Activated T-cell treated with anti-CD3 and anti-CD28 coated beads for 48 hours (primary cell): ENCODE results near the gene TBC1D17.

Experiments
- DNase-seq: peaks from one replicate; pipeline ENCODE4 v3.0.0-alpha.2; 2020; ENCODE audit warnings: low read depth

TBC1D17 gene

DNA sequence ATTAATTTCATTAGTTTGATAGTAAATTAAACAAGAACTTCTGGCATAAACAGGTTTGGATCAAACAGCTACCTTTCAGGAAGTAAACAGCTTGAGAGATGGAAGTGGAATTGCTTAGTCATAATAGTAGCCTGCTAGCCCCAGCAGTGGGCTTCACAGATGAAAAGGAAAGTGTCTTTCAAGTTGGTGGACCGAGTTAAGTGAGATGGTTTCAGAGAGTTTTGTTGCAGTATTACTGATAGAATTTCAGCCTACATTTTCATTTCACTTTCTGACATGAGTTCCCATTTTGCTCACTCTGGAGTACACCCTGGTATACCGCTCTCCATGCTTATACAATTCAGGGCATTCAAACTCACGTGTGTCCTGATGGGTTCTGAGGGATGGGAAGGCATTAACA lies 28.6 kb upstream of the TBC1D17 start:
- no peak for DNase-seq

DNA sequence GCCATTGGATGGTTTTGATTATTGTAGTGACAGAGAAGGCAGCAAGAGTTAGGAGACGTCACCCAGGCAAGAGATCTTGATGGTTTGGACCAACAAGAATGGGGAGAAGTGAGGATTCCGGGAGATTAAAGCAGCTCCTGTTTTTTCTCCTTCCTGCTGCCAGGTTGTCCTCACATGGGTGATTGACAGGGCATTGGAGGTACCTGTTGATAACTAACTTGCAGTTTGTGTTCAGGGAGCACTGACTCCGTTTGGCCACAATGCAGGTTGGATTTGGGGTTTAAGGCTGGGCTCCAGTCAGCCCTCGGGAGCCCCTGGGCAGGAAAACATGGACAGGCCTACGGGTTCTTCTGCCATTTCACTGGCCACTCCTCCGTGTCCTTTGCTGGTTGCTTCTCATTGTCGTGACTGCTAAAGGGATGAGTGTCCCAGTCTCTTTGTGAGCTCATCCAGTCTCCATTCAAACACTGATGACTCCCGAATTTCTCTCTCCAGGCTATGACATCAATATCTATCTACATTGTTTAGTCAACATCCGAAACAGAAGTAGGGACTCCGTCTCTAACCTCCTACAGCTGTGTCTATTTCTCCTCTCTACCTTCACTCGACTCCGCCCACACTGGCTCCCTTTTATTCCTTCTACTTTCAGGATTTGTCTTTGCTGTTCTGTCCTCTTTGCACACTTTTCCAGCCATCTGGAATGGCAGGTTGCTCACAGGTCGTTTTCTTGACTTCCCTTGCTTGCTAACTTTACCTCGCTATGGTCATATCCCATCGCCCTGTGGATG lies 27.9 kb upstream of the TBC1D17 start:
- no peak for DNase-seq

DNA sequence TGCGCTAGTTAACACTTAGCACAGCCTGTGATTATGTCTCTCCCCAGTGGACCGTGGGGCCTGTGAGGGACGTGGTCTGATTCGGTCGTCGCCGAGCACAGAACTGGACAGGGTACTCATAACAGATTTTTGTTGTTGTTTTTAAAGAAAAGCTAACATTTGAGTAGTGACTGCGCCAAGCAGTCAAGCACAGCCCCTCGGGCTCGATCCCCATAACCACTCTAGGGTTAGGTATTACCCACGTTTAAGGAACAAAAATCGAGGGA lies 27.3 kb upstream of the TBC1D17 start:
- DNase-seq, result no peak

GRCh38 chr19:49850487-49851342 lies 26.8 kb upstream of the TBC1D17 start, which contains the start of gene PTOV1:
Gene PTOV1, plus strand, starts transcription at chr19:49851159.
- peak; percentile 90 for DNase-seq

DNA sequence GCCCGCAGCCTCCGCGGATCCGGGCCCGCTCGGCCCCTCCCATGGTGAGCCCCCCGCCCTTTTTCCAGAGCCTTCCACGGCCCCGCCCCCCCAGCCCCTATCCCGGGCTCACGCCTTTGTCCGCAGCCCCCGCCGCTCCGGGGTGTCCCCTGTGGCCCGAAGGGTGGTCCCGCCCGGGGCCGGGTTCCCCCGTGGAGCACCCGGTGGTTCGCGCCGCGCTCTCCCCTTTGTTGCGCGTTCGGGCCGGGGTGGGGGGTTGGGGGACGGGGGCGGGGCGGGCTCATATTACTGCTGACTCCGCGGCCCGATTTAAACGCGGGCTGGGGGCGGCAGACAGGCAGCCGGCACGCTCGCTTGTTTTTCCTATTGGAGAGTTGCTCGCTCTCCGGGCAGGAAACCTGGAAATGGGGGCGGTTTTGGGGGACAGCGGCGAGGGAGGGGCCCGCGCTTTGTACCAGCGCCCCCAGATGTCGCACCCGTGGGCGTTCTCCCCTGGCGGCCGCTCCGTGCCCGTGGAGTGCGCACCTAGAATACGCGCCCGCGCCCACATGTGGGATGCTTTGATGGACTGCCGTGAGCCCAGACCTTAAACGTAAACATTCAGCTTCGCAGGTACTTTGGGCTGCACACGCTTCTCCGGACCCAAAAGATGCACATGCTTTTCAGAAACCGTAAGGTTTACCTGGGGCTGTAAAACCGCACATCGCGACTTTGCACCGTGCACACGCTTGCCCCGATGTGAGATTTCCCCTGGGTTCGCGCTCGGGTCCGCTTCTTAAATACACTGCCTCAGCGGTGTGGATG lies 25.8 kb upstream of the TBC1D17 start:
- DNase-seq, result no peak

DNA sequence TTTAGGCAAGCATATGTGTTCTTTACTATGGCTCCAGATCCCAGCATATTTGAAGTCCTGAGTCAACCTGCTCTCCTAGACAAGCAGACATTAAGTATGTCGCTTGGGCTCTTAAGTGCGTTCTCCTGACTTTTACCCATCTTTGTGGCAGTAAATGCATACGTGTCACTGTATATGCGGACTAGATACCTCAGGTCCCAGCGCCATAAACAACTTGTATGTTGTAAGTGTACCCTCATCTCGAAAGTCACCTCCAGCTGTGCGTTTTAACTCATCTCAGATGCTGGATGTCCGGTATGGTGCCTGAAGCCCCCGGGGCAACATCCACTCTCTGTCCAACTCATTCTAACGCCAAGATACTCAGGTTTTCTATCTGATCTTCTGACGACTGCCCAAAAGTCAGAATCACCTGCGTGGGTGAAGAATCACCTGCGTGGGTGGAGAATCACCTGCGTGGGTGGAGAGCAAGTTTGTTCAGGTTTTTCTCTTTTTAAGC lies 24.8 kb upstream of the TBC1D17 start:
- DNase-seq, result no peak

GRCh38 chr19:49853852-49854377 lies 23.6 kb upstream of the TBC1D17 start:
- no peak for DNase-seq

GRCh38 chr19:49854378-49855263 lies 22.9 kb upstream of the TBC1D17 start:
- no peak for DNase-seq

GRCh38 chr19:49855277-49855675 lies 22.2 kb upstream of the TBC1D17 start:
- DNase-seq, result no peak

DNA sequence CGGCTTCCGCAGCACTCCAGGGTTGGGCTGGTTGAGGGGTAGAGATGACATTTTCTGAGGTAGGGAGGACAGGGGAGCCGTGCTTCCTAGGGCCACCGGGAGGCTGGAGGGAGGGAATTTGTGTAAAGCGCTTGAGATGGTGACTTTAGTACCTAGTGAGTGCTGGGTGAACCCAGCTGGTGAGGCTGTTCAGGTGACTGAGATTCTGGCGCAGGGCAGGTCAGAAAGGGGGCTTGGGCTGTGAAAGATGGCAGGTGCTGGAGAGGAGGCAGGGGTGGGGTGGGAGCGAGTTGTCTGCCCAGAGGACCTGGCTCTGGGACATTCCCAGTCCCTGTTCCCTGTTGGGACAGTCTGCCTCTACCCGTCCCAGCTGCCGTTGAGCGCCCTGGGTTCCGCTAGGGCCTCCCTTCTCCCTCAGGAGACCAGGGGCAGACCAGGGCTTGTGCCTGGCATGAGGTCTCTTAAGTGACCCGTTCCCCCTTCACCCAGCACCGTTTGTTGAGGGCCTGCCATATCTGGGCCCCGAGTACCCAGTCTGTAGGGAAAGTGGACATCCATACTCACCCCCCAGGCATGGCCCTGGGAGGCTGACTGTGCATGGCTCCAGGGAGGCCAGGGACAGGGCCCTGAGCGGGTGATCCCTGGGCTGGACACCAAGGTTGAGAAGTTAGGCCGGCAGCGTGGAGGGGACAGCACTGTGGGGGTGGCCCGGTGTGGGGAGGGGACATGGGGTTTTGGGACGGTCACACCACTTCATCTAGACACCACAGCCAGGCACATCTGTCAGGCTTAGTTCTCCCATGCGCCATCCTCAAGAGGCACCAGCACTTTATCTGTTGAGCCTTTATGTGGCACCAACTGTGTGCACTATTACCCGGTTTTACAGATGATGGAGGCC lies 21.6 kb upstream of the TBC1D17 start:
- DNase-seq, result no peak

- no peak for DNase-seq
These were observed 20.9 kb upstream of the TBC1D17 start for GRCh38 chr19:49856574-49857021.

DNA sequence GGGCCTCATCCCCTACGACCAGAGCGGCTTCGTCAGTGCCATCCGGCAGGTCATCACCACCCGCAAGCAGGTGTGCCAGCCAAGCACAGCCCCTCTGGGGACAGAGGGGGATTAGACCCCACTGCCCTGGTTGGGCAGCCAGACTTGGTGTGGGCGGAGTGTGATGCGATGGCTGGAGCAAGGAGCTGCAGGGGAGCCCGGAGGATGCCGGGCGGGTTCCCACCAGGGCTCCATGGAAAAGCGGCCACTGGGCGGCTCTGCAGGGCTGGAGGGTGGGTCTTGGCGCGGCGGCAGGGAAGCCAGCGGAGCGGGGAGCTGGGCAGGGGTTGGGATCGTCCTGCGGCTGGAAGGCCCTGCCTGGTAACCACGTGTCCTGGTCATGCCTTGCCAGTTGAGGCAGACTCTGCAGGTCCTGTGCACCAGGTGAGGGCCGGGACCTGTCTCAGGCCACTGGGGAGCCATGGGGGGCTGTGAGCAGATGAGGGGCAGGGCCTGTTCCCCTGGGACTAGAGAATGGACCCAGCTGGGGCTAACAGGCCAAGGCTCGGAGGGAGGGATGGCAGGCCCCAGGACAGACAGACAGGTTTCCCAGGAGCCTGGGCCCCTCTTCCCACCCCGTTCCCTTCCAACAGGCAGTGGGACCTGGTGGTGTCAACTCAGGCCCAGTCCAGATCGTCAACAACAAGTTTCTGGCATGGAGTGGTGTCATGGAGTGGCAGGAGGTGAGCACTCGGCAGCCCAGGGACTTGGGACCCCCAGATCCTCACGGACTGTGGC lies 20.3 kb upstream of the TBC1D17 start:
- DNase-seq, result no peak

GRCh38 chr19:49857838-49858087 lies 19.7 kb upstream of the TBC1D17 start:
- no peak for DNase-seq

DNA sequence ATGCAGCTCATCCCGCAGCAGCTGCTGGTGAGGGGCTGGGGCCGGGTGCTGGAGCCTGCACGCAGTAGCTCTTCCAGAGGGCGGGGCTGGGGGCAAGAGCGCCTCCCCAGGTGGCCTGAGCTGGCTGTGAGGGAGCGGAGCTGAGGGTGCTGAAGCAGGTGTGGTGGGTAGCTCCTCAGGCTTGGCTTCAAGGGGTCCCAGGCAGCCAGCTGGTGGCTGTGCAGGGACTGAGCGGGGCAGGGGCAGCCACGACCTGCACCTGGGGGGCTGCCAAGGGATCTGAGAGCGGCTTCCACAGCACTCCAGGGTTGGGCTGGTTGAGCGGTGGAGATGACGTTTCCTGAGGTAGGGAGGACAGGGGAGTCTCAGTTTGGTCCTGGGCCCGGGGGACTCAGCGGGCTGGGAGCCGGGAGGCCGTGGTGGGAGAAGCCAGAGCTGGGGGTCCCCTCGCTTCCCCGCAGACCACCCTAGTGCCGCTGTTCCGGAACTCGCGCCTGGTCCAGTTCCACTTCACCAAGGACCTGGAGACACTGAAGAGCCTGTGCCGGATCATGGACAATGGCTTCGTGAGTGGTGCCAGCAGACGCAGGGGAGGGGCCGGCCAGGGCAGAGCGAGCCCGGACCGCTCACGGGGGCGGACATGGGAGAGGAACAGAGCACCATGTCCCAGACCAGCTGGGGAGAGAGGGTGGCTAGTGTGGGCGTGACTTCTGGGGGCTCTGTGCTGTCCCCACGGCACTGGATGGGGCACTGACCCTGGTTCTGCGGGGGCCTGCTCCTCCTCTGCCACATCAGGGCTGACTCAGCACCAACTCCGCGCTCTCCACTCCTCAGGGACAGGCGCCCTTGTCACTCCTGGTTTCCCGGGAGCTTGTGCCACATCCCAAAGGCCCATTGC lies 19.2 kb upstream of the TBC1D17 start:
- no peak for DNase-seq

GRCh38 chr19:49859682-49860335 lies 17.7 kb upstream of the TBC1D17 start:
- DNase-seq, result no peak

DNA sequence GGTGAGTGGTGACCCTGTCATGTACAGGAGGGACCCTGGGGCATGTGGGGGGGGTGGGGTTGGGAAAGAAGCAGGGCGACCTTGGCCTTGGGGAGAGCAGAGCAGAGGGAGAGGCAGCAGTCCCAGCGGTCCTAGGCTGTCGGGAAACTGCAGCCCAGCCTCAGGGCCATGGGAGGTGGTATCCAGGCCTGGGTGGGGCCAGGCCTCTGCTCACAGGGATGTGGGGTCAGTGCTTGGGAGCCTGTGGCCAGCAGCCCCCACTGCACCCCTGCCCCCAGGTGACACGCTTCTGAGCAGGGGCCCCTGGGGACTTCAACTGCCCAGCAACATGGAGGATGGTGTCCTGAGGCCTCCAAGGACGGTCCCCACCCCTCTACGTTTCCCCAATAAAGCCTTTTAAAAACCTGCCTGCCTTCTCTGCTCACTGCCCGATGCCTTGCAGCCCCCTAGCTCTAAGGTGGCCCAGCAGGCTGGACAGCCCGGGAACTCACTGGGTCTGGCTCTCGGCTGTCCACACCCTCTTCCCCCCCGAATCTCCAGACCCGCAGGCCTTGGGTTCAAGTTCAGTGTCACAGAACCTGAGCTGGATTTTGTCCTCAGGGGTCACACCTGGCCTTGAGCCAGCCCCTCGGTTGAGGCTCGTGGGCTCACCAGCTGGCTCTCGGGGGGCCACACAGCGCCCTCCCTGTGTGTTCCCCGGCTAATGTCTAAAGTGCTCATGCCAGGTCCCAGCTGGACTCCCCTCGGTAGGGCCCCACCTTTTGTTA lies 17.0 kb upstream of the TBC1D17 start:
- no peak for DNase-seq

- DNase-seq, result no peak
These were observed 16.4 kb upstream of the TBC1D17 start for GRCh38 chr19:49861107-49861506.
